Endothelial cell of umbilical vein (primary cell): ENCODE measurements around the gene ATP8A2. TPM values are rescaled to one million over a fixed set of nuclear protein-coding genes. Genes with fewer than 3 reads are reported as not detected.

ENCODE experiments used
- BruUV-seq: library from RNA; stranded (reverse); fragments of 400-500 nt; replicated peaks from 2 replicates; lab custom pipeline; 2021; lab: Mats Ljungman, UMichigan
- CTCF ChIA-PET: fragments of 300-600, 350-600 bp; sonication (Branson Sonifier 250); formaldehyde crosslinking; loops from one replicate; lab custom pipeline; 2021; ENCODE audit warnings: antibody characterized with exemption, inconsistent platforms; lab: Charles Lee
- POLR2A ChIA-PET: fragments of 300-600, 350-600 bp; sonication (Branson Sonifier 250); formaldehyde crosslinking; loops from one replicate; lab custom pipeline; 2021; ENCODE audit warnings: antibody characterized with exemption, inconsistent platforms; lab: Charles Lee
- DNase-seq: peaks from one replicate; pipeline ENCODE4 v3.0.0-alpha.2; 2011; ENCODE audit warnings: low read depth, low spot score
- FAIRE-seq: peaks from 2 replicates; lab custom pipeline; 2011; peaks lifted over from hg19 to GRCh38; lab: Jason Lieb, UNC
- H2AFZ ChIP-seq: 2 replicates; pipeline ENCODE4 v1.6.0; 2012; ENCODE audit warnings: low read depth, low read length, control low read depth, inconsistent platforms
- H3K27ac ChIP-seq: 2 replicates; pipeline ENCODE4 v1.5.1; 2011; ENCODE audit warnings: low read depth, mild to moderate bottlenecking, control low read depth, low read length, moderate library complexity; ENCODE audit not compliant: insufficient read depth
- H3K27me3 ChIP-seq, 2 experiments: 2 replicates each; pipeline versions ENCODE4 v1.6.0 to v1.6.1; 2011; ENCODE audit warnings: low read length in 2 of 2, mixed read lengths in 1 of 2; ENCODE audit not compliant: control insufficient read depth in 2 of 2, insufficient read depth in 2 of 2
- H3K36me3 ChIP-seq, 2 experiments: 2 replicates in 1 of 2; 3 replicates in 1 of 2; pipeline ENCODE4 v1.5.1; 2011; ENCODE audit warnings: low read length in 2 of 2, mild to moderate bottlenecking in 1 of 2, moderate library complexity in 1 of 2; ENCODE audit not compliant: control insufficient read depth in 2 of 2, insufficient read depth in 2 of 2; ENCODE audit errors: extremely low read depth in 1 of 2
- H3K4me1 ChIP-seq: 3 replicates; pipeline ENCODE4 v1.5.1; 2011; ENCODE audit warnings: mild to moderate bottlenecking, low read length; ENCODE audit not compliant: control insufficient read depth, insufficient read depth; ENCODE audit errors: extremely low read depth
- H3K4me2 ChIP-seq: 2 replicates; pipeline ENCODE4 v1.6.1; 2011; ENCODE audit warnings: low read length, control low read depth, mixed read lengths; ENCODE audit not compliant: insufficient read depth
- H3K4me3 ChIP-seq, 3 experiments: fragments of 200-600 bp in 1 of 3; sonication (generic), shearing (Covaris generic) in 1 of 3; replicated peaks in 1 of 3; 2 replicates each; pipeline ENCODE4 v1.5.1; 2011 to 2016; ENCODE audit warnings: control low read depth in 3 of 3, low read length in 3 of 3, mild to moderate bottlenecking in 2 of 3, inconsistent platforms in 1 of 3, low read depth in 1 of 3, moderate library complexity in 1 of 3; ENCODE audit not compliant: insufficient read depth in 1 of 3
- H3K79me2 ChIP-seq: 2 replicates; pipeline ENCODE4 v1.6.0; 2012; ENCODE audit warnings: low read length, inconsistent platforms; ENCODE audit not compliant: control insufficient read depth, insufficient read depth
- H3K9ac ChIP-seq: replicated peaks from 2 replicates; pipeline ENCODE3; 2011; ENCODE audit warnings: low read length, control low read depth; ENCODE audit not compliant: insufficient read depth; ENCODE audit errors: extremely low read depth
- H3K9me1 ChIP-seq: replicated peaks from 3 replicates; pipeline ENCODE4 v1.6.0; 2011; ENCODE audit warnings: mild to moderate bottlenecking, low read length; ENCODE audit not compliant: control insufficient read depth, insufficient read depth; ENCODE audit errors: extremely low read depth
- H3K9me3 ChIP-seq: replicated peaks from 2 replicates; pipeline ENCODE4 v1.5.1; 2012; ENCODE audit warnings: low read length, inconsistent platforms; ENCODE audit not compliant: control insufficient read depth, insufficient read depth
- H4K20me1 ChIP-seq: replicated peaks from 2 replicates; pipeline ENCODE3; 2011; ENCODE audit warnings: mild to moderate bottlenecking, low read length; ENCODE audit not compliant: control insufficient read depth, insufficient read depth; ENCODE audit errors: extremely low read depth
- CTCF ChIP-seq, 2 donors: IDR thresholded peaks; 1 replicate in 1 of 2; 2 replicates in 1 of 2; pipeline ENCODE4 v1.5.1; 2011; ENCODE audit warnings: low read length in 2 of 2, mild to moderate bottlenecking in 2 of 2, moderate library complexity in 2 of 2, control low read depth in 1 of 2, inconsistent platforms in 1 of 2, low read depth in 1 of 2; ENCODE audit not compliant: insufficient read depth in 1 of 2; ENCODE audit errors: extremely low read depth in 1 of 2
- EZH2 ChIP-seq: IDR thresholded peaks from 2 replicates; pipeline ENCODE4 v1.6.1; 2012; ENCODE audit warnings: borderline replicate concordance, low read depth, mild to moderate bottlenecking, moderate library complexity, low read length, inconsistent platforms; ENCODE audit not compliant: severe bottlenecking
- FOS ChIP-seq: IDR thresholded peaks from 2 replicates; pipeline ENCODE4 v1.6.1; 2011; ENCODE audit warnings: mild to moderate bottlenecking, low read length, moderate library complexity, borderline replicate concordance; ENCODE audit not compliant: insufficient read depth
- GATA2 ChIP-seq: IDR thresholded peaks from 2 replicates; pipeline ENCODE4 v1.7.0; 2011; ENCODE audit warnings: low read depth, mild to moderate bottlenecking, moderate library complexity, mixed read lengths, low read length; ENCODE audit not compliant: insufficient read length, insufficient read depth
- JUN ChIP-seq: IDR thresholded peaks from 2 replicates; pipeline ENCODE4 v1.6.1; 2011; ENCODE audit warnings: borderline replicate concordance, low read depth; ENCODE audit not compliant: insufficient read length, insufficient read depth
- MAX ChIP-seq: IDR thresholded peaks from 2 replicates; pipeline ENCODE4 v1.6.1; 2011; ENCODE audit not compliant: insufficient read depth, insufficient read length
- MYC ChIP-seq: IDR thresholded peaks from one replicate; pipeline ENCODE4 v1.6.1; 2011; ENCODE audit warnings: mild to moderate bottlenecking, low read depth, low read length
- POLR2A ChIP-seq: IDR thresholded peaks from 2 replicates; pipeline ENCODE4 v1.6.1; 2012; ENCODE audit warnings: low read depth, mild to moderate bottlenecking, control low read depth, low read length
- POLR2AphosphoS5 ChIP-seq: IDR thresholded peaks from 2 replicates; pipeline ENCODE4 v1.6.1; 2012; ENCODE audit warnings: low read depth, mild to moderate bottlenecking, control low read depth, low read length, moderate library complexity; ENCODE audit not compliant: insufficient read depth
- dilution Hi-C: fragments of 300-500 bp; cut with MboI; formaldehyde crosslinking; loops from one replicate; pipeline ENCODE4 v1.15.0; 2019; ENCODE audit warnings: low sequenced_read_pairs; ENCODE audit not compliant: extremely low pct_ligation_motif_present
- intact Hi-C: fragments of 100-400 bp; cut with micrococcal nuclease; formaldehyde crosslinking; loops from one replicate; pipeline ENCODE4 v1.10.0; 2022
- polyA plus RNA-seq, 4 experiments: library from polyadenylated mRNA; depleted of rRNA in 3 of 4; stranded (reverse) in 3 of 4; unstranded in 1 of 4; fragments of >200 nt; gene quantifications; 2 replicates each; pipeline versions ENCODE4 v1.2.1 to v1.2.3, GENCODE V29; 2011 to 2012; ENCODE audit warnings: missing spikeins in 1 of 4
- total RNA-seq: library from RNA; stranded (reverse); gene quantifications from 2 replicates; pipeline ENCODE4 v1.2.3, GENCODE V29; 2021

Gene ATP8A2
- total and polyA plus RNA-seq, 2 donors (not counting 3 experiments of a cell fraction or from before 2014, with no cell fraction given), result 0.11 to 0.49 TPM

- Histone ChIP-seq H3K4me2 (no peak overlapping the region), H2AFZ (no peak overlapping the region), H3K9me1 (no peaks in the 10 kb centered on the region), H3K4me1 (no peaks in the 10 kb centered on the region), H3K27ac (no peak overlapping the region), H3K36me3 (no peaks in the 10 kb centered on the region), H3K27me3 (peaks cover 2% of the 10 kb centered on the region in 2 experiments), H4K20me1 (no peaks in the 10 kb centered on the region), H3K79me2 (no peaks in the 10 kb centered on the region), H3K9me3 (no peaks in the 10 kb centered on the region), H3K4me3 (no peak overlapping the region), H3K9ac (no peak overlapping the region)
- TF ChIP-seq POLR2AphosphoS5, result no peak
- no peak for DNase-seq
- no peak for FAIRE-seq
- CTCF ChIA-PET, result no interaction called here
- POLR2A ChIA-PET, result no interaction called here
- BruUV-seq, result no TSS peak
- dilution Hi-C loops, result no loop called here
- intact Hi-C loops, result no loop called here
These were observed 560.6 kb downstream of the ATP8A2 start for GRCh38 chr13:25932365-25932764.

GRCh38 chr13:25933520-25933919, 561.7 kb downstream of the ATP8A2 start:
- Histone ChIP-seq H3K4me3 (no peak overlapping the region), H3K4me1 (no peaks in the 10 kb centered on the region), H3K9ac (no peak overlapping the region), H3K9me3 (no peaks in the 10 kb centered on the region), H2AFZ (no peak overlapping the region), H3K4me2 (no peak overlapping the region), H3K27me3 (peaks cover 0 to 2% of the 10 kb centered on the region in 2 experiments), H3K27ac (no peak overlapping the region), H3K9me1 (no peaks in the 10 kb centered on the region), H3K79me2 (no peaks in the 10 kb centered on the region), H3K36me3 (no peaks in the 10 kb centered on the region), H4K20me1 (no peaks in the 10 kb centered on the region)
- intact Hi-C loops (no loop called here), dilution Hi-C loops (no loop called here)
- TF ChIP-seq POLR2A (no peak), MAX (no peak), CTCF (IDR thresholded peaks at IDR 0.05; ENCODE audit: extremely low read depth in 1 of 2, insufficient read depth in 1 of 2, low read depth in 1 of 2, low read length in 2 of 2) (no peak), POLR2AphosphoS5 (no peak), GATA2 (no peak), JUN (no peak), FOS (no peak), EZH2 (no peak), MYC (no peak)
- FAIRE-seq, result no peak
- POLR2A ChIA-PET, result no interaction called here
- DNase-seq, result no peak
- CTCF ChIA-PET, result no interaction called here
- no TSS peak for BruUV-seq
